HG02759 (cell line): Measurements from ENCODE around the gene HMCN1.

Source experiments
- ATAC-seq: cut with Tn5 transposase; IDR thresholded peaks from one replicate; pipeline ENCODE4 v1.9.1; 2021; ENCODE audit warnings: mild to moderate bottlenecking, moderate library complexity; ENCODE audit not compliant: unreplicated experiment

The HMCN1 gene

GRCh38 chr1:186002406-186002805, 268.2 kb downstream of the HMCN1 start:
- ATAC-seq, result no peak

- ATAC-seq, result no peak
Observed at GRCh38 chr1:186009039-186009737, 275.0 kb downstream of the HMCN1 start.

- ATAC-seq, result no peak
Observed at GRCh38 chr1:186014370-186015037, 280.3 kb downstream of the HMCN1 start.

DNA sequence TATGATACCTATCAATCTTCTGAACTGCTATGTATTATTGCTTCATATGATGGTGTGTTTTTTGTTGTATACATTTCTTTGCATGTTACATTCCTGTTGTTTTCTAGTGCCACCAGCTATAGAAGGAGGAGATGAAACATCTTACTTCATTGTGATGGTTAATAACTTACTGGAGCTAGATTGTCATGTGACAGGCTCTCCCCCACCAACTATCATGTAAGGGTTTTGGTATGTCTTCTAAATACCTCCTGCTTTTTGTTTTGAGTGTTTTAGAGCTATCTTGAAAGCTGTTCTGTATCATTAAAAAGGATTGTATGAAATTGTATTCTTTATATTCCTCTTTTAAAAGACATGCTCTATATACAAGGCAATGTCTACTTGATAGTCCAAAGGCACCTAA, 282.7 kb downstream of the HMCN1 start:
- no peak for ATAC-seq

DNA sequence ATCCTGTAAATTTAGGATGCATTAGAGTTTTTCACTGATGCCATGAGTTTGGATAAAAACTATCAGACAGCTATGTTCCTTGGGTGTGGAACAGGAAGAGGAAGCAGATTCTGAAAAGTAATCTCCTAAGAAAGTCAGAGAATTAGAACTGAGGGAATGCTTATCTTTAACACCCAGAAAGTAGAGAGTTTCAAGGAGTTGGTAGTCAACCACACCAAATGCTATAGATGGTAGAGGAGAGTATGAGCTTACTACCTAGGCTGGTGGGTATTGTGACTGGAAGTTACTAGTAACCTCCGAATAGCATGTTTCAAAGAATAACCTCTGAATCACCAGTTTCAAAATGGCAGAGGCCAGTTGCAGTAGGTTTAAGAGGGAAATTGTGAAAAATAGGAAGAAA, 288.0 kb downstream of the HMCN1 start:
- no peak for ATAC-seq

GRCh38 chr1:186026946-186027345, 292.8 kb downstream of the HMCN1 start:
- ATAC-seq, result no peak

GRCh38 chr1:186027621-186028020, 293.4 kb downstream of the HMCN1 start:
- no peak for ATAC-seq

DNA sequence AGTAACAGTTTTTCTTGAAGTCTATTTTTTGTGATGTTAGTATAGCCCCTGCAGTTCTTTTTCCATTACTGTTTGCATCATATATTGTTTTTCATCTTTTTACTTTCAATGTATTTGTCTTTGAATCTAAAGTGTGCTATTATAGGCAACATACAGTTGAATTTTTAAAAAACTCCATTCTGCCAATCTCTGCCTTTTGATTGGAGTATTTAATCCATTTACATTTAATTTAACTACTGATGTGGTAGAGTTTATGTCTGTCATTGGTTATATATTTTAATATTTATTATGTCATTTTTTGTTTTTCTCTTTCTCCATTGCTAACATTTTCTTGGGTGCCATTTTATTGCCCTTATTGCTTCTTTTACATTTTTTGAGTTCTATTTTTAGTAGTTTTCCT, 296.3 kb downstream of the HMCN1 start:
- no peak for ATAC-seq

DNA sequence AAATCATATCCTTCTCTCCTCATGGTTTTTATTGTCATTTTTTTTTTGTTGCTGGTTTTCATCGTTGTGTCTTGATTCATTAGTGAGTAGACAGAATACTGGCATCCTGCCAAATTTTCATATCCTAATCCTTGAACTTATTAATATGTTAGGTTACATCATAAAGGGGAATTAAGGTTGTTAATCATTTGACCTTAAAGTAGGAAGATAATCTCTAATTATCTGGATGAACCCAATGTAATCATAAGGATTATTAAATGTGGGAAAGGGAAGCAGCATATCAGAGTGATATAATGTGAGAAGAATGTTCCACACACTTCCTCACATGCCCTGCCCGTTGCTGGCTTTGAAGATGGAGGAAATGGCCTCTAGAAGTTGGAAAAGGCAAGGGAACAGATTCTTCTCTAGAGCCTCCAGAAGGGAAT, 299.7 kb downstream of the HMCN1 start:
- ATAC-seq, result no peak

DNA sequence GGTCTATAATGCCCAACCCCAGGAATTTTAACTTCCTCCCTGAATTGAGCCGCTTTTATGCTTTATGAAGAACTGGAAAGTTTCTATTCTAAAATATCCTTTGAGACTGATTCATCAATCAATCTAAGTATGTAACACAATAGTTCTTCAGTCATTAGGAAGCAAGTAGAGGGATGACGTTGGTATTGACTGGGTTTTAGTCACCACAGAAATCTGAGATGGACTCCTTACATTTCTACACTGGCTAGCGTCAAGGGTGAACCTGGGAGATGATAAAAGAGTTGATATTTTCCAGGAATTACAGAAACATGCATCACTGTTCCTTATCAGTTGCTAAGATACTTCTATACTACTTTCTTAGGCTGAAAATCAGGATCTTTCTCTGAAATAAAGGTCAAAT, 308.0 kb downstream of the HMCN1 start:
- no peak for ATAC-seq

GRCh38 chr1:186043296-186043695, 309.1 kb downstream of the HMCN1 start:
- no peak for ATAC-seq

DNA sequence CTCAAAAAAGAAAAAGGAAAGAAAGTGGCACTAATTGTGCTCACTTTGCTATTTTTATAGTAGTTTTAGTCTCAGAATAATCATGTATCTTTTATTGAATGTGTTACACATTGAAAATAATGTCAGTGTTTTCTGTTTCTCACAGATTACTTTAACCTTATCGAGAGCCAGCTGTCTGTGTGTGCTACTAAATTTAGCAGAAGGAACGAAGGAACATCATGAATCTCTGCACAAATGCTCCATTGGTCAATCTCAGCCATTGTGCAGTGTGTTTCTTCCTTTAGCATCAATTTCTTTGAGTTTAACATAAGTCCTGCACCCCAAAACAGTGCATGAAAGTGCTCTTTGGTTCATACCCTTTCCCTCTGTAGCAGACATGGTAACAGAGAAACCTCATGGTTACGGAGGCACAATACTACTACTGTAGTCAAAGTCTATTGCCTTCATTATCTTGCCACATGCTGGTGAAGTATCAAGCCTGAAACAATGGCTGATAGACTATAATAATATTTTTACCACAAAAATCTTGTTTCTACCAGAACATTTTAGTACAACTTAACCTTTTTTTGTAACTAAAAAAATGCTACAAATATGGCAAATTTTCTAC, 310.0 kb downstream of the HMCN1 start:
- no peak for ATAC-seq

GRCh38 chr1:186046437-186047211, 312.4 kb downstream of the HMCN1 start:
- no peak for ATAC-seq

GRCh38 chr1:186050360-186050759, 316.2 kb downstream of the HMCN1 start:
- no peak for ATAC-seq

GRCh38 chr1:186054003-186054402, 319.8 kb downstream of the HMCN1 start:
- ATAC-seq, result no peak

GRCh38 chr1:186054932-186055331, 320.7 kb downstream of the HMCN1 start:
- no peak for ATAC-seq

GRCh38 chr1:186055846-186056245, 321.7 kb downstream of the HMCN1 start:
- no peak for ATAC-seq

- no peak for ATAC-seq
Observed at GRCh38 chr1:186057086-186057485, 322.9 kb downstream of the HMCN1 start.

DNA sequence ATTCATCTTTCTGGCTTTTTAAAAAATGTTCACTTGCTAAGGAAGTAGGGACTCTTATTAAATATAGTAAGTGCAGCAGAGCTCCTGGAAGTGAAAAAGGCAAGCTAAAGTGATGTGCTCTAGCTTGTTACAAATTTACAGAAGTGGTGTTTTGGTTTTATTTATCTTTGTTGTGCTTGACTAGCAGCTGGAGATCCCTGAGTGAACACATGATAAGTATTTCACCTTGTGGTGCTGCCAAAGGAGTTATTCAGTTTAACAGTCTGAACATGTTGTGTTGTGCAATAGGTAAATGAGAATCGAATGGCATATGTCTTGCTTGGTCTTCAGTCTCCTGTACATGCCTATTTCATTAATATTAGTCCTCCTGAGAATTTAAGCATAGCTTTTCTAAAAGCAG, 325.1 kb downstream of the HMCN1 start:
- no peak for ATAC-seq

- ATAC-seq, result no peak
Observed at GRCh38 chr1:186059752-186060151, 325.6 kb downstream of the HMCN1 start.

GRCh38 chr1:186060226-186060625, 326.0 kb downstream of the HMCN1 start:
- no peak for ATAC-seq
